GM18868 (cell line): ENCODE data around the gene MCF2L.

Source experiments
- ATAC-seq: cut with Tn5 transposase; IDR thresholded peaks from one replicate; pipeline ENCODE4 v1.9.1; 2021; ENCODE audit warnings: mild to moderate bottlenecking, moderate library complexity; ENCODE audit not compliant: unreplicated experiment

Gene MCF2L

DNA sequence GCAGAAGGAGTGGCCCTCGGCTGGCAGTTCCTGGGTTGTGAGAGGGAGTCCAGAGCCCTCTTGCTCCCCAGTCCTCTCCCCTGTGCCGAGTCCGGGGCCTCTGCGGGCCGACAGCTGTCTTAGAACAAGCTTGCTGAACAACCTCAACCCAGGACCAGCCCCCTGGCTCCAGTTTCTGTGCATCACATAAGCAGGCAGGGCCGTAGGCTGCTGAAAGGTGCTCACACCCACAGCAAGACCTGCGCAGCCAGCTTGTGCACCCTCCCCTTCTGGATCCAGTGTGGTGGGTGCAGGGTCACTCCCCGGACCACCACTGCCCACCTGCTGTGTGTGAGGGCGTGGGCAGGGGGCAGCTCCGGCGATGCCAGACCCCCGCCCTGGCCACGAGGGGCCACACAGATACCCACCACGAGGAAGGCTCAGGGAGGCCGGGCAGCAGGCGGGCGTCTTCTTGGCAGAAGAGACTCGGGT lies 111.4 kb downstream of the MCF2L start:
- no peak for ATAC-seq

DNA sequence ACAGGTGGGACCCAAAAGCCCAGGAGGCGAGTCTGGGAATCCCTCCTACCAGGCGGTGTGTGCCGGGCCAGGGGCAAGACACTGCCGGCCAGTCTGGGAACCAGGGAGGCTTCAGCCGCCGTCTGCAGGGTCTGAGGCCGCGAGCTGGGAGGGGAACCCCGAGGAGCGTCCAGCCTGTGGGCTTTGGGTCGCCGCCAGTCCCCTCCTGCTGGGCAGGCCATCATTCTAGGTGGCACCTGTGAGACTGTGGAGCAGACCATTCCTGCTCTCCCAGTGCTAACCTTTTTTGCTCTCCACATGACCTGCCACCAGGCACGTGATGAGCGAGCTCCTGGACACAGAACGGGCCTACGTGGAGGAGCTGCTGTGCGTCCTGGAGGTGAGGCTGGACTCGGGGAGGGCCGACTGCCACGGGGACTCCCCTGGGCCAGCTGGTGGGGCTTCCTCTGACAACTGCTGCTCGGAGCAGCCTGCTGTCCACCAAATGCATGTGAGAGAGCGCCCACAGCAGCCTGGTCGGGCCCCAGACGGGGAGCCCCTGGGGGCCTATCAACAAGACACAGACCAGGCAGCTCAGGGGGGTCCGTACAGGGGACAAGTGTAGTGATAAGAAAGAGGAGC lies 112.0 kb downstream of the MCF2L start:
- ATAC-seq: no peak

DNA sequence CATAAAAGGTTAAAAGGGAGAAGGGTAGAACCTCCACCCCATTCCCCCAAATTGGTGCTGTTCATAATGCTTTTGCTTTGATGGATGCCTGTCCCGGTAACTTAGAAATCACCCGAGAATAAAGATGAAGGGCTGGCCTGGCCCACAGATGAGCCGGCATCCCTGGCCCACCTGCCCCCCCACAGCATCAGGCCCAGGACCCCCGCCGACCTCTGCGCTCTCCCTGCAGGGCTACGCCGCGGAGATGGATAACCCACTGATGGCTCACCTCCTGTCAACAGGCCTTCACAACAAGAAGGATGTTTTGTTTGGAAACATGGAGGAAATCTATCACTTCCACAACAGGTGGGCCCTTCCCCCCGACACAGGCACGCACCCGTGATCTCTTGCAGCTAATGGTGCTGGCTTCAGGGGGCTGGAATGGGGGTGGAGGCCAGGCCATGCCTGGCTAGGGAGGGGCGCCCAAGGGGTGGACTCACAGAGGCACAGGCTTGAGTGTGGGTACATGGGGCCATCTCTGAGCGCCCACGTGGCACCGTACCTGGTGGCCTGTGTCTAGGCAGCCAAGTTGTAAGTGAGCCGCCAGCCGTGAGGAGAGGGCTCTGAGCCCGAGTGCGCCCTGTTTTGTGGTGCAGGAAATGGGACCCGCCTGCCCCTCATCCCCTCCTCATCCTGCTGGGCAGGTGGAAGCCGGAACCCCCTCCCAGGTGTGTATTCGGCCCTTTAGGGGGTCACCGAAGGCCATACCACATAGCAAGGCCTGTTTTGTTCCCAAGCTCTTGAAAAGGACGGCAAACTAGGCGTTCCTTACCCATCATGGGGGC lies 113.4 kb downstream of the MCF2L start:
- no peak for ATAC-seq

DNA sequence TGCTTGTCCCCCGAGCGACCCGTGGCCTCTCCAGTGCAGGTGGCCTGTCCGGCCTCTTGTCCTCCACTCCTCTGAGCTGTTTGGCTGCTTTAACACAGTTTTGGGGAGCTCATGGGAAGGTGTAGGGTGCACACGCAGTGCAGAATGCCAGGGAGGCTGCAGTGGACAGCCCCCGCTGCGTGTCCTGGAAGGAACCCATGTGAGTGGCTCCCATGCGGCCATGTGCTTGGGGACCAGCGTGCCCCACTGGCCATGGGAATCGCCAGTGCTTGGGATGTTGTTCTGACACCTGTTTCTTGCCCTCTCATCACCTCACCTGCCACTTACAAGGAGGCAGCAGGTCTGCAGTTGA lies 114.0 kb downstream of the MCF2L start:
- no peak for ATAC-seq

DNA sequence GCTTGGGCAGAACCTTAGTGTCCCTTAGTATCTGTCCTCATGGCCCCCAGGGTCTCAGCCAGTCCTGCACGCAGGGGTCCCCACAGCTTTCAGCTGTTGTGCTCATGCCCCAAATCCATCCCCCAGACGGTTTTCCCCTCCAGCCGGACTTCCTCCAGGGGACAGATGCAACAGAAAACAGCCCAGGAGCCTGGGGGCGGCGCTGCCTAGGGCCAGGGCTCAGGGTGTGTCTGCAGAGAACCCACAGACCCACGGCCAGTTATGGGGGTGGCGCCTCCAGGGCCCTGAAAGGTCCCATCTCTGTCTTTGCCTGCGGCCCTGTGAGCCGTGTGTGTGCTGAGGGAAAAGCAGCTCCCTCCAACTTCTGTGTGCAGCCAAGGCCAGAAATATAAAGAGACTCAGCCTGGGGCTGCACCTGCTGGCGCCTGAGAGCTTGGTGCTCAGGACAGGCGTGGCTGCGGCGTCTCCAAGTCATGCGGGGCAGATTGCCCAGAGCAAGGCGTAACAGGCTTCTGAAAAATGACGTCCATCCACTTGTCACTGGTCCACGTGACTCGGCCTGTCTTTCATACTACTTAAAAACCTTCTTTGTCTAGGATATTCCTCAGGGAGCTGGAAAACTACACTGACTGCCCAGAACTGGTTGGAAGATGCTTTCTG lies 114.5 kb downstream of the MCF2L start:
- ATAC-seq: no peak

DNA sequence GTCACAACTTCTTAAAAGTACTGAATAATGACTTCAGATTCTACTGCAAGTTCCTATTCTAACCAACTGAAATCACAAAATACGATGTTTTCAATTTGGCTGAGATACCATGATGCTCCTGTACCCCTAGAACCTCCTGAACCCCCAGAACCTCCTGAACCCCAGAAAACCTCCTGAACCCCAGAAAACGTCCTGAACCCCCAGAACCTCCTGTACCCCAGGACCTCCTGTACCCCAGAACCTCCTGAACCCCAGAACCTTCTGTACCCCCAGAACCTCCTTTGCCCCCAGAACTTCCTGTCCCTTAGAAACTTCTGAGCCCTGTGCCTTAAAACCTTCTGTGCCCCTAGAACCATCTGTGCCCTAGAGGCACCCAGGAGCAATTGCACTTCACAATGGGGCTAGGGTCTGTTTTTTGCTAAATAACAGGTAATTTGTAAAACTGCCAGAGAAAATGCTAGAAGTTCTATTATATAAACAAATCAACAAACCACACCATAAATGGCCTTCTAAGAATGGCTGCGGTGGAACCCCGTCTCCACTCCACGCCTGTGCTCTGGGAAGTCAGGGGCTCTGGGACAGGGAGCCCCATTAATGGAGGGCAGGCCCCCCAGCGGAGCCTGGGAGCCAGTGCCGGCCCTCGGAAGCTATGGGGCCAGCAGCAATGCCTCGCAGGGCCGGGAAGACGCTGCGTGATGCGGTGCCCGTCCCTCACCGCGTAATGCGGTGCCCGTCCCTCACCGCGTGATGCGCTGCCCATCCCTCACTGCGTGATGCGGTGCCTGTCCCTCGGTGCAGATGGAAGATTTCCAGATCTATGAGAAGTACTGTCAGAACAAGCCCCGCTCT lies 115.3 kb downstream of the MCF2L start:
- ATAC-seq: no peak

DNA sequence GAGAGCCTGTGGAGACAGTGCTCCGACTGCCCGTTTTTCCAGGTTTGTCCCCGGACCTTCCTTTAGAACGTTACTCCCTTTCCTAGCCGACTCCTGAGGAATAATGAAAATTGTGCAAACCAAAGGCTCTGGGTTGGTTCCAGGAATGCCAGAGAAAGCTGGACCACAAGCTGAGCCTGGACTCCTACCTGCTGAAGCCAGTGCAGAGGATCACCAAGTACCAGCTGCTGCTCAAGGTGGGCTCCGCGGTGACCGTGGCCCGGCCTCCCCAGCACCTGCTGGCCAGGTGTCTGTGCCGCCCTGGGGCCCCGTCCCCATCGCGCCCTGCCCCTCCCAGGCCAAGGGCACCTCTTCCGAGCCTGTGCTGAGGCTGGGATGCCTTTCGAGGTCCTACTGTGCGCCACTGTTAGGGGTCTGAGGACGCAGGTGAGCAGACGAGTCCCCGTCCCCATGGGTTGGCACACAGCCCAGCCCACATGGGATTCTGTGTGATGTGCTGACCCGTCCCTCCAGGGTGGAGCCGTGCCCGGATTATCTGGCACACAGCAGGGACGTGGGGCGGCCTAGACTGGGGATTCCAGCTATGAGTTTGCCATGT lies 116.0 kb downstream of the MCF2L start:
- ATAC-seq: no peak

DNA sequence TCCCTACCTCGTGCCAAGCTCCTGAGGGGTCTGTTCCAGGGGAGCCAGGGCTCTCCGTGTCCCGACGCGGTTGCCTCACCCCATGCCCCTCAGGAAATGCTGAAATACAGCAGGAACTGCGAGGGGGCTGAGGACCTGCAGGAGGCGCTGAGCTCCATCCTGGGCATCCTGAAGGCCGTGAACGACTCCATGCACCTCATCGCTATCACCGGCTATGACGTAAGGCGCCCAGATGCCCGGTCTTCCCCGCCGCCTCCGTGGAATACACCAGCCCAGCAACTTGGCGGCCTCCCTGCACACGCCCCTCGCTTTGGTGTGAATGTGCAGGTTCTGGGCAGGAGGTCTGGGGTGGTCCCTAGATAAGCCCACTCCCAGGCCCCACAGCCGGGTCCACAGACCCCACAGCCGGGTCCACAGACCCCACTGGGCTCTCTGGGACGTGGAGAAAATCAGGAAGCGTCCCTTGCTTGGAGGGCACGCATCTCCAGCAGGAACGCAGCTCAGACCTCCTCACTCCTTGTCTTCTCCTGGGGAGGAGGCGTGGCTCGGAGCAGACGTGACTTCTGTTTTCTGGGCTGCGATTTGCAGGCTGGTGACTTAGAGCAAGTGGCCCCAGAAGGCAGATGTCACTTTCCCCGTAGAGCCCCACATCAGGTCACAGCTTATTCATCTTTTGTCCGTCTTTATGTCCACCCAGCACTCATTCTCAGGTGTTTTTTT lies 117.2 kb downstream of the MCF2L start:
- ATAC-seq: no peak

DNA sequence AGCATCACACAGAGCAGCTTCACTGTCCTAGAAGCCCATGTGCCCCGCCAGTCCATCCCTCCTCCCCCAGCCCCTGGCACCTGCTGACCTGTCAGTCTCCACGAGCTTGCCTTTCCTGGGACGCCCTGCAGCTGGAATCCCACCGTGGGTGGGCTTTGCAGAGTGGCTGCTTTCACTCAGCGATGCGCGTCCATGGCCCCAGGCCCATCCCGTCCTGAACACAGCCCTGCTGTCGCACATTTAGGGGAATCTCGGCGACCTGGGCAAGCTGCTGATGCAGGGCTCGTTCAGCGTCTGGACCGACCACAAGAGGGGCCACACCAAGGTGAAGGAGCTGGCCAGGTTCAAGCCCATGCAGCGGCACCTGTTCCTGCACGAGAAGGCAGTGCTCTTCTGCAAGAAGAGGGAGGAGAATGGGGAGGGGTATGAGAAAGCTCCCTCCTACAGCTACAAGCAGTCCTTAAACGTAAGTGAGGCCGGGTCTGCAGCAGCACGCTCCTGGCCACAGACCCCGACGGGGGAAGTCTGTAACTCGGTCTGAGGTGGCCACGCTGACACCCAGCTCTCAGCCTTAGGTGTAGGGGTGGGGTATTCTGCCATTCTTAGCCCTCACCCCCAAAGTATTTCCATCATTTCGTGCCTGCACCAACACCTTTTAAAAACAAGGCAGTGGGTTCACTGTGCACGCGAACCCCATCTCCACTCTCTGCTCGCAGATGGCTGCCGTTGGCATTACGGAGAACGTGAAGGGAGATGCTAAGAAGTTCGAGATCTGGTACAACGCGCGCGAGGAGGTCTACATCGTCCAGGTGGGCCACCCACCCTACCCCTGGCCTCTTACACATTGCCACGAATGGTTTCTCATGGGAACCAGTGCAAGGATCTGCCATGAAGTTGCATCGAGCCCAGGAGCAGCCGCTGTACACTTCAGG lies 118.2 kb downstream of the MCF2L start:
- no peak for ATAC-seq

DNA sequence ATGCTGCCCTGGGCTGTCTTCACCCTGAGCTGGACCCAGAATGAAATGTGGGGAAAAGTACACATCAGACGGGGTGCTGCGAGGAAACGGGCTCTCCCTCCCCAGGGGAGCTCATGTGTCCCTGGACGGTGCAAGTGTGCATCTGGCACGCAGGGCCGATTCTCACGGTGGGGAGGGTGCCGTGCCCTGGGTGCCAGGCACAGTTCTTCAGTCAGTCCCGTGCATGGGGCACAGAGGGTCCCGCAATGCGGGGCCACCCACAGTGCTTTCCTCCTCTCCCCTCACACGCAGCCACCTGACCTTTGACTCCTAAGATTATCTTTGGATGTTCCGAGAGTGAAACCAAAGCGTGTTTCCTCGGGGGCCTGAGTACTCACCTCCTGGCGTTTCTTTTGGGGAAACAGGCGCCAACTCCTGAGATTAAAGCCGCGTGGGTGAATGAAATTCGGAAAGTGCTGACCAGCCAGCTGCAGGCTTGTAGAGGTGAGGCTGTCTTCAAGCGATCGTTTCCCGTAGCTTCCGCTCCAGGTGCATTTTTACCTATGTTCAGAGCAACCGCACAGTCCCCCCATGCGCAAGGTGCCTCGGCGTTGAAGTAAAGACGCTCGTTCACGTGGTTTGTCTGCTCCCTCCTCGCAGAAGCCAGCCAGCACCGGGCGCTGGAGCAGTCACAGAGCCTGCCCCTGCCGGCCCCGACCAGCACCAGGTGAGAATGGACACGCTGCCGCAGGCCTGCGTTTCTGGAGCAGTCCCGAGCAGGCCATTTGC lies 119.1 kb downstream of the MCF2L start:
- ATAC-seq: no peak

DNA sequence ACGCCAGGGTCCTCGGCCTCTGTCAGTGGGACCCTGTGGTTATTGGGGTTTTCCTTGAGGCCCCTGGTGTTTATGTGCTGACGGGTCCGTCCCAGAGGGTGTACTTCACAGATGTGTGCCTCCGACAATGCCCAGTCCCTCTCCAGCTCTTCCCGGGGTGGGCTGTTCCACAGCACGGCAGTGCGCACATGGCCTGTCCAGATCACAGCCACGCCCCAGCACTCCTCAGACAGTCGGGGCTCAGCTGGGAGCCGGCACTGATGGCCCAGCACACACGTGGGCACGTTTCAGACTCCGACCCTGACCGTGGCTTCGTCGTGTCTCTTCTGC lies 119.6 kb downstream of the MCF2L start:
- no peak for ATAC-seq

DNA sequence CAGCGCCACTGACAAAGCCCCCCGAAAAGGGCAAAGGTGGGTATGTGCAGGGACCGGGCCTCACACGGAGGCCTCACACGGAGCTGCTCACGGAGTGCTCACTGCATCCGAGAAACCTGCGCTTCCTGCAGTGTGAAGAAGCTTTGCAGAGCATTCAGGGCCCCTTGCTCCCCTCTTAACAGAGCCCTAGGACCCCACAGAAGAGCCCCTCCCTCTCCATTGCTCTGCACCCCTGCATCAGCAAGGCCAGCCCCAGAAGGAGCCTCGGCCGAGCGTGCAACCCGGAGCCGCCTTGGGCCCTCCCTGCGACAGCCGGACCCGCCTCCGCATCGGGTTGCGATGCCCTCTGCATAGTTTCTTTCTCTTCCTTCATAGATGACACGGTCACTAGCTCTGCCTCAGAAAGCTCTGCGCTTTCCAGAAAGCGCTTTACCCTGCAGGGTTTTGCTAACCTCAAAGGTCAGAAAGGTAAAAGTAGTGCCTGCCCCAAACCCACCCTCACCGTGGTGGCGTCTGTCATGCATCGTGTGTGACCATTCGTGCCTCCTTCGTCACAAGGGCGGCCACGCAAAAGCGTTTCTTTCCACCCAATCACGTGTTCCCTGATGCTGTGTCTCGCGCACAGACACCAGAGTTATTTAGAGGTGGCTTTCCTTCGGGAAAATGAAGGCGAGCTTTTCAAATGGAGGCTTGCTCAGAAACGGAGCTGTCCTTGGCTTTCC lies 120.8 kb downstream of the MCF2L start:
- no peak for ATAC-seq

DNA sequence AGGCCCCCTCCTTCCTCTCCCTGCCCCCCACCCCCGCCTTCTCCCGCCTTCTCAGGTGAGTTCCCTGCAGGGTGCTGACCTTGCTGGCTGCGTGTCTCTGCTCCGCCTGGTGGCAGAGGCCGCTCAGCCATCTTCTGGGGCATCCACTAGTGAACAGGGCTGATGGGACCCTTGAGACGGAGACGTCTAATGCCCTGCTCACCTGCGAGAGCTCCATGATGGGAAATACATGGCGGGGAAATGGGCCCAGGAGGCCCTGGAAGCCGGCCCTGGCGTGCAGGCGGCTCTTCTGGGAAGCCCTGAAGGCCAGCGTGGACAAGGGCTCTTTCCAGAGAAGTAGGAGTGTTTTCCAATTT lies 121.4 kb downstream of the MCF2L start:
- no peak for ATAC-seq

DNA sequence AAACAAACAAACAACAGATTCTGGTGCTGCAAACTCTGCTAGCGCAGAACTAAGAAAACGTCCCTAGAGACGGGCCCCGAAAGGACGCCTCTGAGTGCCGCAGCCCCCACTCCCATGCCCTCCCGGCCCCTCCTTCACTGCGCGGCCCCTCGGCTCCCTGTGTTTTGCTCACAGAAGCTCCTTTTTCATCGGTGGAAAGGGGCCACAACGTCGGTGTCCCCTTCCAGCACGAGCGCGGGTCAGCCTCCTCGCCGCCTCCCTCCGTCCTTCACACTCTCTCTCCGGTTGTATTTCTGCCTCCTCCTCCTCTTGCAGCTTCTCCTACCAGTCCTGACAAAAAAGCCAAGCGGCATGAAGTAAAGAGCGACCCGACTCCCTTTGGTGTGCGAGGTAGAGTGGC lies 121.8 kb downstream of the MCF2L start:
- ATAC-seq: no peak

DNA sequence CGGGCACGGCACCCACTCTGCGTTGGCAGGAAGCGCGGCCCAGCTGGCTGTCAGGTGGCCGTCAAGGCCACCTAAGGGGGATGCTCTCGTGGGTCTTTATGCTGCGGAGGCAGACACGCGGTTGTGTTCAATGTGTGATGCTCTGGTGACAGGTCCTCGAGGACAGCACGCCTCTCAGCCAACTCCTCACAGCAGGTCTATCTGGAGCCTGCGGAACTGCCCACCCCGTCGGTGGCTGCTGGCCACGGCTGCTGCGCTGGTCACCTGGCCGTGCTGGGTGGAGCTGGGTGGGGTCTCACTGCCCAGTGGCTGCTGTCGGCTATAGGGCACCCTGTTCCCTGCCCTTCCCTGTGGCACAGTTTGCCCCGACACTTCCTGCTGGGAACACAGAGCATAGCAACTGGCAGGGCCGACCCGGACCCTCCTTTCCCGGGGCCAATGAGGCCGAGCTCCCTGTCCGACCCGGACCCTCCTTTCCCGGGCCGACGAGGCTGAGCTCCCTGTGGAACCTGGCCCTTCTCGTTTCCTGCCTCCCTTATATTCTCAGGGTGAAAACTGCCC lies 122.3 kb downstream of the MCF2L start:
- no peak for ATAC-seq

DNA sequence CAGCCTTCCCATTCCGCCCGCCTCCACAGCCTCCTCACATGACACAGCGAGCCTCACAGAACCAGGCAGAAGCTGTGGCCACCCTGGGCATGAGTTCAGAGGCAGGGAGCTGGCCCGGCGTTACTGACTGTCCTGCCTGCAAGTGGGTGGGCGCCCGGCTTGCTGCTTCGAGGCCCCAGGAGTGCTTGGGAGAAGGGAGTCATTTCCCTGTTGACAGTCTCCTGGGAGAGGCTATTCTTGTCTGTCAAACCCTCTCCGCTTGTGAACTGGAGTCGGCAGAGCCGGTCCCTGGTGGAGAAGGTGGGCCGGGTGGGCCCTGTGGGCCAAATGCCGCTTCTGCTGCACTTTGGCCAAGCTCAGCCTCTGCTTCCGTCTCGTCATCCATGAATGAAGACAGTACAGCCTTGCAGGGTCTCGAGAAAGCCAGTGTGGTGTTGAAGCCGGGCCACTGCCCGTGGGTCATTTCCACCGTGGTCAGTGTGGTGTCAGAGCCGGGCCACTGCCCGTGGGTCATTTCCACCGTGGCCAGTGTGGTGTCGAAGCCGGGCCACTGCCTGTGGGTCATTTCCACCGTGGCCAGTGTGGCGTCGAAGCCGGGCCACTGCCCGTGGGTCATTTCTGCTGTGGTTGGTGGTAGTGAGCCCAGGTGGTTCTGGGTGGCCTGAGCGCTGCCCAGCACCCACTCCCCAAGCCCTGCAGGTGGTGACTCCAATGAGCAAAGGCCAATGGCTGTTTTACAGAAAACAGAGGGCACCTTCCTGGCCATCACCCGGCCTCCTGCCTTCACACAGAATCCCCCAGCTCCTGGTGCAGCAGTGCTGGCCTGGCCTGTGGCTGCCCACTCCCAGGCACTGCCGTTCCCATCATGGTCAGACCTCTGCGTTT lies 123.1 kb downstream of the MCF2L start:
- no peak for ATAC-seq
